K562 (cell line): Measurements from ENCODE around the gene SKOR1. TPM values are rescaled to one million over a fixed set of nuclear protein-coding genes. Genes with fewer than 3 reads are reported as not detected.

ENCODE experiments used
- ARNT ChIP-seq, 2 experiments: fragments of 450-650 bp; IDR thresholded peaks; 2 replicates each; pipeline ENCODE4 v1.6.1; 2016; ENCODE audit warnings: mild to moderate bottlenecking in 1 of 2
- GABPA ChIP-seq: fragments of 200-800 bp; sonication (Bioruptor generic); conservative IDR thresholded peaks from 2 replicates; pipeline ENCODE4 v1.6.1; 2016; ENCODE audit warnings: low read depth, missing genetic modification characterization, missing compliant biosample characterization
- HSF4 ChIP-seq: fragments of 250-450 bp; sonication (Bioruptor Pico); IDR thresholded peaks from 2 replicates; pipeline ENCODE4 v2.1.2; 2022; ENCODE audit warnings: mild to moderate bottlenecking, moderate library complexity, borderline replicate concordance
- JUNB ChIP-seq: fragments of 450-650 bp; formaldehyde crosslinking; conservative IDR thresholded peaks from 2 replicates; pipeline ENCODE4 v1.4.0; 2020; ENCODE audit warnings: mild to moderate bottlenecking
- LCOR ChIP-seq: sonication (generic); formaldehyde crosslinking; IDR thresholded peaks from 2 replicates; pipeline ENCODE4 v1.8.0; 2022; ENCODE audit warnings: mild to moderate bottlenecking, missing genetic modification reagents
- NBN ChIP-seq: fragments of 450-650 bp; IDR thresholded peaks from 2 replicates; pipeline ENCODE4 v1.6.1; 2016; ENCODE audit warnings: low read depth, mild to moderate bottlenecking
- NCOR1 ChIP-seq: fragments of 450-650 bp; IDR thresholded peaks from 2 replicates; pipeline ENCODE4 v1.6.1; 2016; ENCODE audit warnings: mild to moderate bottlenecking, moderate library complexity
- NFRKB ChIP-seq: fragments of 450-650 bp; IDR thresholded peaks from 2 replicates; pipeline ENCODE4 v1.6.1; 2016; ENCODE audit warnings: low read depth
- NKRF ChIP-seq: fragments of 450-650 bp; IDR thresholded peaks from 2 replicates; pipeline ENCODE4 v1.6.1; 2016; ENCODE audit warnings: borderline replicate concordance
- OTX1 ChIP-seq: fragments of 450-650 bp; formaldehyde crosslinking; IDR thresholded peaks from 2 replicates; pipeline ENCODE4 v1.4.0; 2022; ENCODE audit warnings: mild to moderate bottlenecking
- PURB ChIP-seq: sonication (generic); formaldehyde crosslinking; IDR thresholded peaks from 2 replicates; pipeline ENCODE4 v1.9.0; 2021; ENCODE audit warnings: low read depth, mild to moderate bottlenecking, missing genetic modification reagents
- REST ChIP-seq, 2 experiments: fragments of 450-650 bp; formaldehyde crosslinking in 1 of 2; IDR thresholded peaks; 2 replicates each; pipeline versions ENCODE4 v1.4.0 to v1.6.1; 2014 to 2020; ENCODE audit warnings: mild to moderate bottlenecking in 2 of 2, borderline replicate concordance in 1 of 2, low read depth in 1 of 2
- RNF219 ChIP-seq: fragments of 250-450 bp; sonication (Bioruptor Pico); IDR thresholded peaks from 2 replicates; pipeline ENCODE4 v1.5.0; 2022; ENCODE audit warnings: mild to moderate bottlenecking
- SETDB1 ChIP-seq: IDR thresholded peaks from one replicate; pipeline ENCODE4 v1.6.1; 2012; ENCODE audit warnings: low read length, control low read depth, inconsistent platforms
- SMARCB1 ChIP-seq: IDR thresholded peaks from 2 replicates; pipeline ENCODE4 v1.6.1; 2011; ENCODE audit warnings: improper control_type of control experiment, low read depth; ENCODE audit not compliant: insufficient read length
- SMARCC2 ChIP-seq: fragments of 450-650 bp; IDR thresholded peaks from 2 replicates; pipeline ENCODE4 v1.6.1; 2017; ENCODE audit warnings: antibody characterized with exemption, moderate library complexity, mild to moderate bottlenecking, low read depth
- ZKSCAN1 ChIP-seq: fragments of 150-350 bp; IDR thresholded peaks from 2 replicates; pipeline ENCODE4 v1.6.1; 2016; ENCODE audit warnings: low read depth, low read length
- ZSCAN29 ChIP-seq: fragments of 450-650 bp; IDR thresholded peaks from 2 replicates; pipeline ENCODE4 v1.6.1; 2017
- polyA plus RNA-seq, 8 experiments: library from polyadenylated mRNA; depleted of rRNA in 4 of 8; stranded (reverse) in 5 of 8; unstranded in 3 of 8; fragments of >200 nt; fragmentation: Nextera tagmentation in 2 of 8; fragmentation: Illumina TruSeq in 1 of 8; extraction: Ambion mirVana in 2 of 8; extraction: Trizol in 1 of 8; gene quantifications; 2 replicates each; pipeline versions ENCODE4 v1.2.1 to v1.2.3, GENCODE V29; 2011 to 2014; ENCODE audit warnings: inconsistent platforms in 1 of 8, missing spikeins in 1 of 8
- total RNA-seq, 7 experiments: library from RNA; depleted of rRNA in 6 of 7; stranded (reverse); fragments of >200 nt in 6 of 7; fragmentation: Illumina TruSeq in 2 of 7; extraction: Trizol in 2 of 7; gene quantifications; 2 replicates each; pipeline versions ENCODE4 v1.2.1 to v1.2.3, GENCODE V29; 2011 to 2021; ENCODE audit warnings: low replicate concordance in 1 of 7

SKOR1 gene
- total and polyA plus RNA-seq, 9 of the 15 experiments (the other 6 are each of a cell fraction or from before 2014, with no cell fraction given) = 0.04 to 0.41 (median 0.09) TPM; not detected in 3

- no peak for TF ChIP-seq NKRF
- TF ChIP-seq ZKSCAN1 = no peak
- TF ChIP-seq OTX1 = no peak
- no peak for TF ChIP-seq ARNT (IDR thresholded peaks at IDR 0.05)
- no peak for TF ChIP-seq NBN
- TF ChIP-seq HSF4 (CRISPR knock-in tag) = no peak
- peak; percentile 96 for TF ChIP-seq REST (IDR thresholded peaks at IDR 0.05; ENCODE audit: borderline replicate concordance)
- TF ChIP-seq REST (CRISPR knock-in tag; IDR thresholded peaks at IDR 0.05; ENCODE audit: low read depth) = 0 out of 2 replicates have a peak, but pooled peaks have one; percentile 53
- no peak for TF ChIP-seq SMARCB1
- no peak for TF ChIP-seq NFRKB
- no peak for TF ChIP-seq SETDB1
- TF ChIP-seq PURB = no peak
- TF ChIP-seq JUNB (CRISPR knock-in tag) = no peak
- TF ChIP-seq GABPA (tag) = no peak
- peak; percentile 80 for TF ChIP-seq LCOR (CRISPR knock-in tag)
- no peak for TF ChIP-seq ZSCAN29
- TF ChIP-seq SMARCC2 = no peak
- TF ChIP-seq NCOR1 = no peak
- no peak for TF ChIP-seq RNF219 (CRISPR knock-in tag)
These were observed 38.2 kb downstream of the SKOR1 start (continued) for GRCh38 chr15:67863442-67863987.
